Neural progenitor cell (in vitro differentiated cells): ENCODE measurements around the gene ABHD12.

Source experiments
- EZH2 ChIP-seq: fragments of 200-600 bp; sonication (generic); IDR thresholded peaks from 2 replicates; pipeline ENCODE4 v1.6.1; 2017; ENCODE audit warnings: antibody characterized with exemption, mild to moderate bottlenecking, moderate library complexity
- TF ChIP-seq, protein P1 (sequence below): fragments of 200-600 bp; sonication (generic); IDR thresholded peaks from 2 replicates; pipeline ENCODE4 v1.5.1; 2017; ENCODE audit warnings: antibody characterized with exemption, mild to moderate bottlenecking

- TF ChIP-seq, protein P1, sequence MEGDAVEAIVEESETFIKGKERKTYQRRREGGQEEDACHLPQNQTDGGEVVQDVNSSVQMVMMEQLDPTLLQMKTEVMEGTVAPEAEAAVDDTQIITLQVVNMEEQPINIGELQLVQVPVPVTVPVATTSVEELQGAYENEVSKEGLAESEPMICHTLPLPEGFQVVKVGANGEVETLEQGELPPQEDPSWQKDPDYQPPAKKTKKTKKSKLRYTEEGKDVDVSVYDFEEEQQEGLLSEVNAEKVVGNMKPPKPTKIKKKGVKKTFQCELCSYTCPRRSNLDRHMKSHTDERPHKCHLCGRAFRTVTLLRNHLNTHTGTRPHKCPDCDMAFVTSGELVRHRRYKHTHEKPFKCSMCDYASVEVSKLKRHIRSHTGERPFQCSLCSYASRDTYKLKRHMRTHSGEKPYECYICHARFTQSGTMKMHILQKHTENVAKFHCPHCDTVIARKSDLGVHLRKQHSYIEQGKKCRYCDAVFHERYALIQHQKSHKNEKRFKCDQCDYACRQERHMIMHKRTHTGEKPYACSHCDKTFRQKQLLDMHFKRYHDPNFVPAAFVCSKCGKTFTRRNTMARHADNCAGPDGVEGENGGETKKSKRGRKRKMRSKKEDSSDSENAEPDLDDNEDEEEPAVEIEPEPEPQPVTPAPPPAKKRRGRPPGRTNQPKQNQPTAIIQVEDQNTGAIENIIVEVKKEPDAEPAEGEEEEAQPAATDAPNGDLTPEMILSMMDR = no peak
- TF ChIP-seq EZH2 = no peak
Measured at GRCh38 chr20:25376236-25376635, 14.4 kb downstream of the ABHD12 start.
